ENCODE measurements around the gene WDR59. TPM values are rescaled to one million over a fixed set of nuclear protein-coding genes. Genes with fewer than 3 reads are reported as not detected.
"Not testable (repeated sequence)": the region's sequence is repeated elsewhere in the genome, so short reads cannot be mapped to it uniquely, and the experiment has no call there.

WDR59 gene
- total RNA-seq, 1 donor, result 44.2 TPM

DNA sequence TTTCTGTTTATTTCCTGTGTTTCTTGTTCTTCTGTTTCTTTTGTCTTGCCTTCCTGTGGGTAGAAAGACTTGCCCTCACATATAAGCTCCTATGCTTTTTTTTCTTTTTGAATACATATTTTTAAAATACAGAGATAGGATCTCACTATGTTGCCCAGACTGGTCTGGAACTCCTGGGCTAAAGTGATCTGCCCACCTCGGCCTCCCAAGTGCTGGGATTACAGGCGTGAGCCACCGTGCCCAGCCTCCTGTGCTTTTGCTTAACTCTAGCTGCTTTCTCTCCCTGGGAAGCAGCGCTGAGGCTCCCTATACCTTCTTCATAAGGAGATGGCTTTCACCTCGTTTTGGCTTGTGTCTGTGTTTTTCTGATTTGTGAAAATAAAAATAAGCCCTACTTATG, 116.9 kb downstream of the WDR59 start:
- DNase-seq (ENCODE audit: low read depth in 2 of 3, low spot score in 2 of 3), result no peak

DNA sequence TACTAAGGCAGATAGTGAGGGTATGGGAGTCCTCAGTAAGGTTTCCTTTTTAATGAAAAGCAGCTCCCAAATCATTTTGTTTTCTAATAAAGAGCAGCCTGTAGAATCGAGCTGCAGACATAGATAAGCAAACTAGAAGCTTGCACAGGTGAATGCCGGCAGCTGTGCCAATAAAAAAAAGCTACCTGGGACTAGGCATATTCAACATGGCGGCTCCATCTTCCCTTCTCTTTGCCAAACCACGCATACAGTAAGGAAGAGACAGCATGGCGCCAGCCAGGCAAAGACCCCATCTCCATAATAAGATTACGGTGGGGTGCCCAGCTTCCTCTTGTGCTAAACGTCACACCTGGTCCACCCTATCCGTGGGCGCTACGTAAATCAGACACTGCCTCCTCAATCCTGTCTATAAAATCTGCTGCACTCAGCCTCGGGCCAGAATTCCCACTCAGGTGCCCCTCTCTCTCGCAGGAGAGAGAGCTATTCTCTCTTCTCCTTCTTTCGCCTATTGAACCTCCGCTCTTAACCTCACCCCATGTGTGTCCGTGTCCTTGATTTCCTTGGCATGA, 117.6 kb downstream of the WDR59 start:
- DNase-seq (ENCODE audit: low read depth in 2 of 3, low spot score in 2 of 3), result no peak

DNA sequence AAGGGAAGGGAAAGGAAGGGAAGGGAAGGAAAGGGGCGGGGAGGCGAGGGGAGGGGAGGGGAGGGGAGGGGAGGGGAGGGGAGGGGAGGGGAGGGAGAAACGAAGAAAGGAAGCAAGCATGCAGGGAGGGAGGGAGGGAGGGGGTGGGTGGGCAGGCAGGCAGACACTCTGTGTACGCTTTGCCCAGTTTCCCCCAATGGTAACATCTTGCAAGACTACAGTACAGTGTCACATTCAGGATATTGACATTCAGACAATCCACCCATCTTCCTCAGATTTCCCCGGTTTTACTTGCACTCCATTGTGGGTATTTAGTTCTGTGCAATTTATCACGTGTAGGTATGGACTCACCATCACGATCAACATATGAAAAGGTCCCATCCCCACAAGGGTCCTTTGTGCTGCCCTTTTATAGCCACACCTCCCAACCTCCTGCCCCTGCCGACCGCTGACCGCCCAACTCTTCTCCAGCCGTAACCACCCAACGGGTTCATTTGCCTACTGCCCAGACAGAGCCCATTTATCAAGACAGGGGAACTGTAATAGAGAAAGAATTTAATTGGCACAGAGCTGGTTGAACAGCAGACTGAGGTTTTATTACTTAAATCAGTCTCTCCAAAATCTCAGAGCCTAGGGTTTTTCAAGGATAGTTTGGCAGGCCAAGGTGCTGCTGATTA, 118.9 kb downstream of the WDR59 start:
- no peak for DNase-seq (ENCODE audit: low read depth in 2 of 3, low spot score in 2 of 3)

DNA sequence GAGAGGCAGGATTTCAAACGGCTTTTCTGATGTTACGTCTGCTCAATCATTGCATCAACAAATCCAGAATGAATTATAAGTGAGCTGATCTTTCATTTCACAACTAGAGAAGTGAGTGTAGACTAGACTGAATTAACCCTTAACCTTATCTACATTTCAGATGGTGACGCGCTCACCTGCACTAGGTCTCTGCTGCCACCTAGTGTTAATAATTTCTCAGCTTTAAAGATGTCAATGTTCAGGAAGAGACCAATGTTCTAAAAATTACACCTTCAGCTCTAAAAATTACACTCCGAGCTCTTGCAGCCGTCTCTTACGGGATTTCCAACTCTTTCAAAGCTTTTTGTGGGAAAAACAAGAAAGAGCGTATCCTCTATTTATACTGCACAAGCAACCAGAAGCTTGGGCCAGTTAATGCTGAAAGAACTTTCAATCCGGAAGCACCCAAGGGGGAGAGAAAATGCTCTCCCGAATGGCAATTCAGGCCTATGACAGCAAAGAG, 122.1 kb downstream of the WDR59 start:
- peak; percentile 14 to 70 (median 50) for DNase-seq (ENCODE audit: low read depth in 2 of 3, low spot score in 2 of 3)

DNA sequence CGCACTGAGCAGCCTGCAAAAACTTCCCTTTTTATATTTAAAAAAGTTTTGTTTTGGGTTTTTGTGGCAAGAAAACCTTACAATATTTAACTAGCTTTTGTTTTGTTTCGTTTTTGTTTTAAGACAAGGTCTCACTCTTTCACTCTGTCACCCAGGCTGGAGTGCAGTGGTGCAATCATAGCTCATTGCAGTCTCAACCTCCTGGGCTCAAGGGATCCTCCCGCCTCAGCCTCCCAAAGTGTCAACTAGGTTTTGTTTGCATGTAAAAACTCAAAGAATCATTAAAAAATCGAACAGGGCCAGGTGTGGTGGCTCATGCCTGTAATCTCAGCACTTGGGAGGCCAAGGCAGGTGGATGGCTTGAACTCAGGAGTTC, 132.4 kb downstream of the WDR59 start:
- peak in 1 of 3 donors; percentile 6 for DNase-seq (ENCODE audit: low read depth in 2 of 3, low spot score in 2 of 3)

DNA sequence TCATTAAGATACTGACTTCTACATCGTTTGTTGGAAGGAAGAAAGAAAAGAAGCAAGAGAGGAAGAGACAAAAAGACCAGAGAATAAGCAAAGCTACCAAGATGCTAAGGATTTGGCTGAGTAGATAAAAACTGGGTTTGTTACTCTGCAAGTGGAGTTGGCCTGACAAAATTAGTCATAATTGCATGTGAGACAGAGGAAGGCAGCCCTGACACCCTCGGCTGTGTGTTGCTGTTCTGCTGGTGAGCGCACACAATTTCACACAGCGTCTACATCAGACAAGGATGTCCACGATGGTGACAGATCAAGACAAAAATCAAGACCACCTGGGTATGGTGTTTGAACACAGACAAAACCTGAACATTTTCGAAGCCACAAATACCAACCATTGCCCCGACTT, 134.9 kb downstream of the WDR59 start:
- no peak for DNase-seq (ENCODE audit: low read depth in 2 of 3, low spot score in 2 of 3)

DNA sequence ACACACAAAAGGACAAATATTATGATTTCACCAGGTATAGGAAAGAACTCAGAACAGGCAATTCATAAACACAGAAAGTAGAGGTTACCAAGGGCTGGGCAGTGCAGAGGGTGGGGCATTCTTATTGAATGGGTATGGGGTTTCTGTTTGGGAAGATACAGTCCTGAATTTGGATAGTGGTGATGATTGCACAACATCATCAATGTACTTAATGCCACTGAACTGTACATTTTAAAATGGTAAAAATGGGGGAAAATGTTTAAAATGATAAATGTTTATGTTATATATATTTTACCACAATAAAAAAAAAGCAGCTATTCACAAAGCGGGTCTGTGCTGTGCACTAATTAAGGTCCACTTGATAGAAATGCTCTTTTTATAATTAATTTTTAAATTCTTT, 137.7 kb downstream of the WDR59 start:
- DNase-seq (ENCODE audit: low read depth in 2 of 3, low spot score in 2 of 3), result no peak

DNA sequence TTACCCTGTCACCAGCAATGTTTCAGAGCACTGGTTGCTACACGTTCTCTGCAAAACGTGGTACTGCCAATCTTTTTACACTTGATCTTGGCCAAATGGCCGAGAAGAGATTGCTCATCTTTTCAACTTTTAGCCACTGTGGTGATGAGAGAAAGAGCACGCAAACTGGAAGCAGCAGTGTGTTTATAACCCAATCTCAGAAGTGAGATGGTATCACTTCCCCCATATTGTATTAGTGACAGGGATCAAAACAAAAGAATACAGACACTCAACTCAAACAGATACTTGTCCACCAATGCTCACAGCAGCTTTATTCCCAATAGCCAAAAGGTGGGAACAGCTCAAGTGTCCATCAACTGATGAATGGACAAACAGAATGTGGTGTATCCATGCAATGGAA, 138.2 kb downstream of the WDR59 start:
- DNase-seq (ENCODE audit: low read depth in 2 of 3, low spot score in 2 of 3), result no peak

DNA sequence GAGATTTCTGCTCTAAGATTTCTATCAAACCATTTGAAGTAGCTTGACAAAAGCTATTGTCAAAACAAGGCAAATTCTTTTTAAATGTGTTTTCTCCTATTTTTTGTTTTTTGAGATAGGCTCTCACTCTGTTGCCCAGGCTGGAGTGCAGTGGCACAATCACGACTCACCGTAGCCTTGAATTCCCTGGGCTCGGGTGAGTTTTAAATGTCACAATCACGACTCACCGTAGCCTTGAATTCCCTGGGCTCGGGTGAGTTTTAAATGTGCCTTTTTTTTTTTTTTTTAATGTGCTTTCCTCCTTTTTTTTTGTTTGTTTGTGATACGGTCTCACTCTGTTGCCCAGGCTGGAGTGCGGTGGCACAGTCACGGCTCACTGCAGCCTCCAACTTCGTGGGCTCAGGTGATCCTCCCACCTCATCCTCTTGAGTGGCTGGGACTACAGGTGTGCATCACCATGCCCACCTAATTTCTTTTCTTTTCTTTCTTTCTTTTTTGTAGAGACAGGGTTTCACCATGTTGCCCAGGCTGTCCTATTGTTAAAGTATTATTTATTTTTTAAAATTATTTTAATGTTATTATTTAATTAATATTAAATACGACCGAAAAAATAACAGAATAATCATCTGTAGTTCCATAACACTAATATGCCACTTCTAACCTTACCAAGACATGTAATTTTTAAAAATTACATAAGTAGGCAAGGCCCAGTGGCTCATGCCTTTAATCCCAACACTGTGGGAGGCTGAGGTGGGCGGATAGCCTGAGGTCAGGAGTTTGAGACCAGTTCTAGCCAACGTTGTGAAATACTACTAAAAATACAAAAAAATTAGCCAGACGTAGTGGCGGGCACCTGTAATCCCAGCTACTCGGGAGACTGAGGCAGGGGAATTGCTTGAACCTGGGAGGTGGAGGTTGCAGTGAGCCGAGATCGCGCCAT, 140.6 kb downstream of the WDR59 start:
- no peak for DNase-seq (ENCODE audit: low read depth in 2 of 3, low spot score in 2 of 3)

DNA sequence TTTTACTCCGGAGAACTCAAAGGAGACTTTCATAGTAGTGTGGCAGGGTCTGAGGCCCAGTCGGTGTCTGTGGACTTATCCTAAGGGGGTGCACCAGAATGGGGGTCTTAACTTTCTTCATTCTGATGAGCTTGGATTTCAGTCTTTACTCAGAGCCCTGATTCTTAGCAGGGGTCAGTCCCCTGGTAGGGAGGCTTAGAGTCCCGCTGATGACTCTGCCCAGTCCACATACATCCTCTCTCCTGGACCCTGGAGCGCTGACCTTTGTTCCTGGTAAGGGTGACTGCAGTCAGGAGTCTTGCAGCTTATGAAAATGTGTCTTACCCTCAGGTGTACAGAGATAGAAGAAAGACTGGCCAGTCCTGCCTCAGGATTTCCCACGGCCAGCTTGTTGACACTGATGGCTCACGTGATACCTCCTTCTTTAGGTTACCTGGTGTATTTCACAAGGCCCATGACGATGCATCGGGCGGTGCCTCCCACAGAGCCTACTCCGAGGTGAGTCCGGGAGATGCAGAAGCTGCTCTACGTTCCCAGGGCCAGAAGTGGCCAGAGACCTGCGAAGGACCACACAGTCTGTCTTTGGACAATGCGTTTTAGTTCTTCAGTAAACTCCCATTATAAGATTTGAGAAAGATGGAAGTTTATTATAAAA, 141.4 kb downstream of the WDR59 start:
- not testable (repeated sequence) for DNase-seq (ENCODE audit: low read depth in 2 of 3, low spot score in 2 of 3)

DNA sequence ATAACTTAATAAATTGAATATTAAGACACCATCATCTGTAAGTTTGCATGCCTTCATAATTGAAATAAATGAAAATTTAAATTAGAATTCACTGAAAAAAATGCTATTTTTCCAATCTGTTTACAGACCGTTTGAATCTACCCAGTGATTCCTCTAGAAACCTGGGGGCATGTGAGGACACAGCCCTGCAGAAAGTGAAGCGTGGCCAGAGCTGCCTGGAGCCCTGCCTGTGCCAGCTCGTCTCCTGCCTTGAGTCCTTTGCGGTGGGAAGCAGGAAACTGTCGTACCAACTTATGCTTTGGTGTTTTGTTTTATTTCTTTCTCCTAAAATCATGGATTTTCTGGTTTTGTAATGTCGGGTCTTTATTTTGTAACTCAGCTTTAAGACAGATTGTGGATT, 142.5 kb downstream of the WDR59 start:
- no peak for DNase-seq (ENCODE audit: low read depth in 2 of 3, low spot score in 2 of 3)

DNA sequence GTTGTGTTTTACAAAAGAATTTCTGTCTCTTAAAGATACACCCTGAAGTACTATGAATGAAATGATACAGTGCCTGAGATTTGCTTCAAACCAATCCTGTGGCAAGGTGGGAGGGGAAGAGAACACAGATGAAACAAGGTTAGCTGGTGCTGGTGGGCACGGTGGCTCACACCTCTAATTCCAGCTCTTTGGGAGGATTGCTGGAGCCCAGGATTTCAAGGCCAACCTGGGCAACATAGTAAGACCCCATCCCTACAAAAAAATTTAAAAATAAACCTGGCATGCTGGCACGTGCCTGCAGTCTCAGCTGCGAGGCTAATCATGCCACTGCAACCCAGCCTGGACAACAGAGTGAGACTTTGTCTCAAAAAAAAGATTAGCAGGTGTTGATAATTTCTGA, 143.0 kb downstream of the WDR59 start:
- DNase-seq (ENCODE audit: low read depth in 2 of 3, low spot score in 2 of 3), result no peak

DNA sequence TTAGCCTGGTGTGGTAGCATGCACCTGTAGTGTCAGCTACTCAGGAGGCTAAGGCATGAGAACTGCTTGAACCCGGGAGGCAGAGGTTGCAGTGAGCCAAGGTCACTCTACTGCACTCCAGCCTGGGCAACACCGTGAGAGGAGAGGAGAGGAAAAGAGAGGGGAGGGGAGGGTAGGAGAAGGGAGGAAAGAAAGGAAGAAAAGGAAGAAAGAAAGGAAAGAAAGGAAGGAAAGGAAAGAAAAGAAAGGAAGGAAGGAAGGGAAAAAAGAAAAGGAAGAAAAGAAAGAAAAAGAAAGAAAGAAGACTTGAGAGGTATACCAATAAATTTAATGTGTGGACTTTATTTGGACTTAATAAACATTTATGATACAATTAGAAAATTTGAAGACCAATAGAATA, 143.5 kb downstream of the WDR59 start:
- DNase-seq (ENCODE audit: low read depth in 2 of 3, low spot score in 2 of 3), result no peak

DNA sequence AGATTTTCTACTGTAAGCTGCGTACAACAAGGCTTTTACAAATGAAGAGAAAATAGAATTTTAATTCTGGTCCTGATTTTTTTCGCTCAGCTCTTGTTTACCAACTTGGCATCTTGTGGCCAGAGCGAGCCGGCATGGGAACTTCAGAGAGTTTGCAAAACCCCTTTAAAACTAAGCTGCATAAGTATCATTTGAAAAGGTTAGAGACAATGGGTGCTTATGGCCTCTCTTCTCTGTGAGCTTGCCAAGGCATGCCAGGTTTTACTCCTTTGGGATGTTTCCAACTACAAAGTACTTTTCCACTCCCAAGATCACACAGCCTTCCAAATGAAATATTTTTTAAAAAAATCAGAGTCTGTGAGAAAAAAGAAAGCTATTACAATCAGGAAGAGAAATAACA, 147.9 kb downstream of the WDR59 start:
- DNase-seq (ENCODE audit: low read depth in 2 of 3, low spot score in 2 of 3), result no peak

DNA sequence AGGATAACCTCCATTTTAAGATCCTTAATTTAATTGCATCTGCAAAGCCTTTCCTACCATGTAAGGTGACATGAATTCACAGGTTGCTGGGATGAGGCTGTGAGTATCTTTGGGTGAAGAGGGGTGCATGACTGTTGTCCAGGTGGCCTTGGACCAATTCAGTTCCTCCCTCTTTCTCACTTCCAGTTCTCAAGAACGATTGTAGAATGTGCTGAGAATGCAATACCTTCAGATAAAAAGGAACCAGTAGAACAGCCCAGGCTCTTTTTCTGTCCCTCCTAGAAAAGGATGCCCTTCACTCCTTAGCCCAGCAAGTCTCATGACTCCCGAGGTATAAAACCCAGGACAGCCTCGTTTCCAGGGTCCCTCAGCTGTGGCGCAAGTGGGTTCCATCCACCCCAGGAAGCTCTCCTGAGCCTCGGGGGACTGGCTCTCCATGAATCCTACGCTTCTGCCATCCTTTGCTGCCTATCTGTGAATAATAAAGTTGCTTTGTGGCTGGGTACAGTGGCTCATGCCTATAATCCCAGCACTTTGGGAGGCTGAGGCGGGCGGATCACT, 148.7 kb downstream of the WDR59 start:
- no peak for DNase-seq (ENCODE audit: low read depth in 2 of 3, low spot score in 2 of 3)

DNA sequence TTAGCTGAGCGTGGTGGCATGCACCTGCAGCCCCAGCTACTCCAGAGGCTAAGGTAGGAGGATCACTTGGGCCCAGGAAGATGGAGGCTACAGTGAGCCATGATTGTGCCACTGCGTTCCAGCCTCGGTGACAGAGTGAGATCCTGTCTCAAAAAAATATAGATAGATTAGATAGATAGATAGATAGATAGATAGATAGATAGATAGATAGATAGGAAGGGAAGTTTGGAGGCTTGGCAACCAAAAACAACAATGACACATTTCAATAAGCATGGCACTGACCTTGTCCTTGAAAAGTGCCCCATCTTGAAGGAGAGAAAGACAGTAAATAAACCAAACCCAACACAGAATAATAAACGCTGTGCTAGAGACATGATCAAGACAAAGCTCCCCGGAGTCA, 152.7 kb downstream of the WDR59 start:
- no peak for DNase-seq (ENCODE audit: low read depth in 2 of 3, low spot score in 2 of 3)

DNA sequence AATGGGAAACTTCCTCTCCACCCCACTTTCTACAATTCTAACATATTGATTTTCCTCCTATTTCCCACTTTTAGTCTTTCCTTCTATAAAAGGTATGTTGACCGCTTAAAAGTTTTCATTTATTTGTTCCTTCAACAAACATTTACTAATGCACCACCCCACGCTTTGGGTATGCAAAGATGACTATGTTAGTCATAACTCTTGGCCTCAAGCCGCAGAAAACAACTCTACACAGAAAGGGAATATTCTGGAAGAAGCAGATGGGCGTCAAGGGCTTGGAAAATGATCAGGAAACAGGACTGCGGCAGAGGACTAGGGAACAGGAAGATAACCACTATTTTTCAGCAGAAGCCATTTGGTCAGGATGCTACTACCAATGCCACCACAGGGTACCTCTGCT, 153.5 kb downstream of the WDR59 start:
- DNase-seq (ENCODE audit: low read depth in 2 of 3, low spot score in 2 of 3), result no peak

DNA sequence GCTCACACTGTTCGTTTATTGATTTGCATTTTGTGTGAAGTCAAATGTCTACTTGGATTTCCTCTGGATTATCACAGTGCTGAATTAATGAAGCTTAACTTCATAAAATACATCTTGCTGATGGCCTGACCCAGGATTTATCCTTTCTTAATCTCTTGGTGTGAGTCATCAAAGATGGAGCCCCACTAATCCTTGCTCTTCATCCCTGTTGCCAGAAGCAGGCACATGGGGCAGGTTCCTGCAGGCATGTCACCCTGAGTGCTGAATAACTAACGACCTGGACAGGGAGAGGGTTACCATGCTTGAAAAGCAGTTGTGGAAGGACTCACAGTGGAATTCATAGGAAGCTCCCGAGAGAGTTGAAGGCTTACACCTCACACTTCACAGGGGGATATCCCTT, 154.3 kb downstream of the WDR59 start:
- DNase-seq (ENCODE audit: low read depth in 2 of 3, low spot score in 2 of 3), result no peak

DNA sequence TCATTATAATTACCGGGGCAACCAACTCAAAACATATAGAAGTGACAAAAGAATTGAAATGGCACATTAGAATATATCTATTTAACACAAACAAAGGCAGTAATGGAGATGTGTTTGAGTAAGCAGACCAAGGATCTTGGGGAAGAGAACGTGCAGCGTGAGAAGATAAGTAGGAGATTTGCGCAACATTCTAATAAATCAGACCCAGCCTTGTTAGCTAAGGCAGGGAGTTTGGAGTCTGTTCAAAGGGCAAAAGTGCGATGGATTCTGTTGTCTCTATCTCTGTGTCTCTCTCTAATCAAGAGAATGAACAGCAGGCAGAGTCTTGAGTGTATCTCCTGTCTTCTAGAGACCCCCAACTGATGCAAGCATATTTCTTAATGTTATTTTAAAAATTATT, 155.3 kb downstream of the WDR59 start:
- DNase-seq (ENCODE audit: low read depth in 2 of 3, low spot score in 2 of 3), result no peak

DNA sequence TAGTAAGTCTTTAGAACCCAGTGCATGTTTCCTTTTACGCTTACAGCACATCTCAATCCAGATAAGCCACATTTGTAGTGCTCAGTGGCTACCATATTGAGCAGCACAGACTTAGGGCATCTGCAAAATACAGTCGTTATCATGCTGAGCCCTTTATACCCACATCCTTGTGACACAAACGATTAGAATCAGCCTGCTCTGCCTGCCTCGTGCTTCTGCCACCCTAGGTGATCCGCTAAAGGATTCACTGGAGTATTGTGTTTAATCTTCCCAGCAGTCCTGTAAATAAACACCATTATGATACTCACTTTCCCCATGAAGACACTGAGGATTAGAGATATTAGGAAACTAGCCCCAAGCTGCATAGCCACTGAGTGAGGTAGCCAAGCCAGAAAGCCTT, 159.0 kb downstream of the WDR59 start:
- DNase-seq (ENCODE audit: low read depth in 2 of 3, low spot score in 2 of 3), result no peak

DNA sequence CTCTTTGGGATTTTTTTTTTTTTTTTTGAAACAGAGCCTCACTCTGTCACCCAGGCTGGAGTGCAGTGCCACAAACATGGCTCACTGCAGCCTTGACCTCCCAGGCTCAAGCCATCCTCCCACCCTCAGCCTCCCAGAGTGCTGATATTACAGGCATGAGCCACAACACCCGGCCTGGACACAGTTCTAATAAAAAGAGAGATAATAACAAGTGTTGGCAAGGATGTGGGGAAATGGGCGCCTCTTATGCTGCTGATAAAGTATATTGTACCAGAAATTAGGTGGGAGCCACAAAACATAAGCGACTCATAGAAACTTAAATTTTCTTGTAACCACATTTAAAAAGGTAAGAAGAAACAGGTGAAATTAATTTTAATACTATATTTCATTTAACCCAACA, 159.9 kb downstream of the WDR59 start:
- no peak for DNase-seq (ENCODE audit: low read depth in 2 of 3, low spot score in 2 of 3)

All from hematopoietic multipotent progenitor cell (in vitro differentiated cells).